GM12875 (cell line): ENCODE data around the gene SLC13A2.
"Not testable (repeated sequence)": the region's sequence is repeated elsewhere in the genome, so short reads cannot be mapped to it uniquely, and the experiment has no call there.

Source experiments
- H3K4me3 ChIP-seq: one replicate; pipeline ENCODE4 v1.5.1; 2011; ENCODE audit warnings: low read depth, low read length, control low read depth
- TF ChIP-seq, protein P1 (sequence below): IDR thresholded peaks from 2 replicates; pipeline ENCODE4 v1.5.1; 2011; ENCODE audit warnings: low read depth, mild to moderate bottlenecking, control low read depth, inconsistent platforms, low read length, moderate library complexity, borderline replicate concordance; ENCODE audit not compliant: insufficient read depth

The SLC13A2 gene

DNA sequence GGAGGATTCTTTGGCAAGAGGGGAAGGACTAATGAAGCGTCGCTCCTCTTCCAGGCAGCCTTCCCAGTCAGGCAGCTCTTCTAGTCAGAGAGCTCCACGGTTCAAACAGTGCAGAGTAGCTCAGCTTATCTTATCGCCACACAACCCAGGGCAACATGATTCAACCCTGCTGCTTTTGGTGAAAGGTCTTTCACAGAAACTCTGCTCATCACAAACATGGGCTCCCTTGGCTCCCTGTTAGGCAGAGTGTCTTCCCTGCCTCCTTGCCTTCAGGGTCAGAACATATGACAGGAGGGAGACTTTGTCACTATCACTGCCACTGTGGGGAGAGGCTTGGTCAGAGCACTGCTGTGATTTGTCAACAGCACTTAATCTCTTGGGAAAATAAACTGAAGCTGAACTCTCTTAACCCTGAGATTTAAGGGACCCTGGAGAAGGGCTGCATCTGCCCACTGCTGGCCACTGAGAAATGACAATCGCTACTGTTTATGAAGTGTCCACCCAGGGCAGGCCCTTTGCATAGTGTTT is 6.9 kb upstream of the SLC13A2 start:
- TF ChIP-seq, protein P1, sequence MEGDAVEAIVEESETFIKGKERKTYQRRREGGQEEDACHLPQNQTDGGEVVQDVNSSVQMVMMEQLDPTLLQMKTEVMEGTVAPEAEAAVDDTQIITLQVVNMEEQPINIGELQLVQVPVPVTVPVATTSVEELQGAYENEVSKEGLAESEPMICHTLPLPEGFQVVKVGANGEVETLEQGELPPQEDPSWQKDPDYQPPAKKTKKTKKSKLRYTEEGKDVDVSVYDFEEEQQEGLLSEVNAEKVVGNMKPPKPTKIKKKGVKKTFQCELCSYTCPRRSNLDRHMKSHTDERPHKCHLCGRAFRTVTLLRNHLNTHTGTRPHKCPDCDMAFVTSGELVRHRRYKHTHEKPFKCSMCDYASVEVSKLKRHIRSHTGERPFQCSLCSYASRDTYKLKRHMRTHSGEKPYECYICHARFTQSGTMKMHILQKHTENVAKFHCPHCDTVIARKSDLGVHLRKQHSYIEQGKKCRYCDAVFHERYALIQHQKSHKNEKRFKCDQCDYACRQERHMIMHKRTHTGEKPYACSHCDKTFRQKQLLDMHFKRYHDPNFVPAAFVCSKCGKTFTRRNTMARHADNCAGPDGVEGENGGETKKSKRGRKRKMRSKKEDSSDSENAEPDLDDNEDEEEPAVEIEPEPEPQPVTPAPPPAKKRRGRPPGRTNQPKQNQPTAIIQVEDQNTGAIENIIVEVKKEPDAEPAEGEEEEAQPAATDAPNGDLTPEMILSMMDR: no peak

GRCh38 chr17:28467456-28468025 is 5.9 kb upstream of the SLC13A2 start:
- TF ChIP-seq, protein P1: no peak
- no peak overlapping the region for H3K4me3 ChIP-seq

More for the DNA sequence above, 6.9 kb upstream of the SLC13A2 start:
- H3K4me3 ChIP-seq: no peak overlapping the region

GRCh38 chr17:28468033-28468735 is 5.3 kb upstream of the SLC13A2 start:
- H3K4me3 ChIP-seq: not testable (repeated sequence)

DNA sequence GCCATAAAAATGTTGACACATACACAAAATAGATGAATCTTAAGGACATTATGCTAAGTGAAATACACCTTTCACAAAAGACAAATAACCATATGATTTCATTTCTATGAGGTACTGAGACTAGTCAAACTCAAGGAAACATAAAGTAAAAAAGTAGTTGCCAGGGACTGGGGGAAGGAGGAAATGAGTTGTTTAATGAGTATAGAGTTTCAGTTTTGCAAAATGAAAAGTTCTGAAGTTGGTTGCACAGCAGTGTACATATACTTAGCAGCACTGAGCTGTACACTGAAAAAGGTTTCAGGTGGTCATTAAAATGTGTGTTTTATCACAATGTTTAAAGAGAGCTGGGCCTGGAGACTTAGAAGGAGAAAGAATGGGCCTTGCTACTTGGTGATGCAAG is 4.7 kb upstream of the SLC13A2 start:
- H3K4me3 ChIP-seq: no peak overlapping the region
- TF ChIP-seq, protein P1: no peak

GRCh38 chr17:28469376-28469775 is 4.1 kb upstream of the SLC13A2 start:
- TF ChIP-seq, protein P1: no peak
- no peak overlapping the region for H3K4me3 ChIP-seq

DNA sequence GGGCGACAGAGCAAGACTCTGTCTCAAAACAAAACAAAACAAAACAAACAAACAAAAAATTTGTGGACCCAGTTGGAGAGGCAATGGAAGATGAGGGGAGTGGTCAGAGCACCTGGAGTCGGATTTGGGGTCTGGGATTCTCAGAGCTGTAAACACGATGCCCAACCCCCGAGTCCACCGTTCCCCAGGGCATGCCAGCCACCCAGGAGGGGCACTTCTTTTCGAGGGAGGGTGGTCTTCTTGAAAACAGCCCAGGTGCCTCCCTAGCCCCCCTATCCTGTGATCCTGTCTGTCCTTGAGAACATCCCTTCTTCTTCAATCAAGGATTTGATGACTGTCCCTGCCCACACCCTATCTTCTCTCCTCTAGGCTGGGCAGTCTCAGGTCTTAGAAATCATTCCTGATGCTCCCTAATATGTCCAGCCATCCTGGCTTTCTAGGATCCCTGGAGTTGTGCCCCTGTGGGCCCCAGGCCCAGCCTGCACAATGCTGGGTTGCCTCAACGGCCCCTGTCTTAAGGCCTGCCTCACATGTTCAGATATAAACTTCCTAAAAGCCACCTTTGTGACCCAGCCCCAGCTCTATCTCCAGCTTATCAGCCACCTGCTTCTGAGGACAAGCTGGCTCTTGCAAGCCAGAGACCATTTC is 3.1 kb upstream of the SLC13A2 start:
- H3K4me3 ChIP-seq: no peak overlapping the region
- TF ChIP-seq, protein P1: no peak

- H3K4me3 ChIP-seq: no peak overlapping the region
- TF ChIP-seq, protein P1: no peak
These were observed 2.5 kb upstream of the SLC13A2 start for GRCh38 chr17:28470914-28471366.
